Endothelial cell (in vitro differentiated cells): ENCODE measurements around the gene ADGRG1. TPM values are rescaled to one million over a fixed set of nuclear protein-coding genes. Genes with fewer than 3 reads are reported as not detected.

Source experiments
- DNase-seq: peaks from one replicate; pipeline ENCODE4 v3.0.0; 2021; ENCODE audit warnings: low spot score
- H3K27ac Mint-ChIP-seq: one replicate; pipeline ENCODE4 v1.8.0; 2021; ENCODE audit warnings: mixed read lengths, inconsistent platforms; ENCODE audit not compliant: unreplicated experiment
- H3K27me3 Mint-ChIP-seq: one replicate; pipeline ENCODE4 v1.8.0; 2021; ENCODE audit warnings: mild to moderate bottlenecking, moderate library complexity, mixed read lengths, inconsistent platforms; ENCODE audit not compliant: unreplicated experiment
- H3K36me3 Mint-ChIP-seq: one replicate; pipeline ENCODE4 v1.8.0; 2021; ENCODE audit warnings: mild to moderate bottlenecking, low read depth, mixed read lengths, inconsistent platforms; ENCODE audit not compliant: unreplicated experiment
- H3K4me1 Mint-ChIP-seq: one replicate; pipeline ENCODE4 v1.8.0; 2021; ENCODE audit warnings: mild to moderate bottlenecking, mixed read lengths, inconsistent platforms; ENCODE audit not compliant: unreplicated experiment
- H3K4me3 Mint-ChIP-seq: one replicate; pipeline ENCODE4 v1.8.0; 2021; ENCODE audit warnings: mild to moderate bottlenecking, mixed read lengths, inconsistent platforms; ENCODE audit not compliant: unreplicated experiment
- H3K9me3 Mint-ChIP-seq: one replicate; pipeline ENCODE4 v1.8.0; 2021; ENCODE audit warnings: mixed read lengths, inconsistent platforms; ENCODE audit not compliant: unreplicated experiment
- CTCF ChIP-seq: fragments of 200-600 bp; sonication (generic); IDR thresholded peaks from one replicate; pipeline ENCODE4 v1.5.0; 2021; ENCODE audit warnings: antibody characterized with exemption; ENCODE audit not compliant: unreplicated experiment
- total RNA-seq: library from RNA; stranded (reverse); fragmentation: NEBNext Ultra II Directional; extraction: Animal tissue kit (Norgen Biotek cat#: 25700); gene quantifications from one replicate; pipeline ENCODE4 v1.2.1, GENCODE V29; 2021; ENCODE audit not compliant: unreplicated experiment

ADGRG1 gene
- total RNA-seq, 1 donor from 2014 or later, result 2.7 TPM

DNA sequence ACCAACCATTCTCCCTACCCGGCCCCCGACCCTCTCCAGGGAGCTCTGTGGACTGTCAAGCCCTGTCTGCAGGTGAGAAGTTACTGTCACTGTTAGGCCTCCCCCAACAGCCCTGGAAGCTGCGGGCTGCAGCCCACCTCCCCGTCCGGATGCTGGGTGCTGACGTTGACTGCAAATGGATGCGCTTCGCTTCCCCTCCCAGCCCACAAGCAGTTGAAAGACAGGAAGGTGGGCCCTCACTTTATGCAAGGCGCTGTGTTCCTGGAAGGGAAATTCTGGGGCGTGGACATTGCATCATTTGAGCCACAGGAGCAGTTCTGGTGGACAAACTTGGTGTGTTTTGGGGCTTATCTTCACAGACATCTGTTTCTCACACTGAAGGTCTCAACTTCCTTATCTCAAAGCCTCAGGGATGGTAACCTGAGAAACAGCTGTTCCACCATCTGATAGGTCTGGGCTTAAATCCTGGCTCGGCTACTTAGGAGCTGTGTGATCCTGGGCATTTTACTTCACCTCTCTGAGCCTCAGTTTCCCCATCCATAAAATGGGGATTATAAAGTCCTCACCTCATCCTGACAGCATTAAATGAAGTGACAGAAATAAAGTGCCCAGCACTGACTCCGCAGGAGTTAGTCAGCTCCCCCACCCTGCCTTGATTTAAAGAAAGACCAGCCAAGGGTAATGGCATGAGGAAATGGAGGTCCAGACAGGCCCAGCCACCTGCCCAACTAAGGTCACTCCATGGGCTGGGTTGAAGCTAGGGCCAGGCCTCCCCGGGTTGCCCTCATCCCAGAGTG, 61.5 kb downstream of the ADGRG1 start:
- DNase-seq, result peak; percentile 70
- TF ChIP-seq CTCF, result no peak
- H3K9me3 Mint-ChIP-seq, result no peaks in the 10 kb centered on the region
- H3K4me3 Mint-ChIP-seq, result peak overlapping the region; percentile 44
- peaks cover 10% of the 10 kb centered on the region for H3K27me3 Mint-ChIP-seq
- H3K36me3 Mint-ChIP-seq, result no peaks in the 10 kb centered on the region
- H3K4me1 Mint-ChIP-seq, result peaks cover 36% of the 10 kb centered on the region
- peak overlapping the region; percentile 83 for H3K27ac Mint-ChIP-seq

- Mint-ChIP-seq H3K4me3 (no peak overlapping the region), H3K27ac (no peak overlapping the region), H3K27me3 (peaks cover 10% of the 10 kb centered on the region), H3K4me1 (peaks cover 36% of the 10 kb centered on the region), H3K9me3 (no peaks in the 10 kb centered on the region), H3K36me3 (no peaks in the 10 kb centered on the region)
- no peak for DNase-seq
- TF ChIP-seq CTCF, result no peak
Measured at GRCh38 chr16:57690782-57691471, 62.5 kb downstream of the ADGRG1 start.

GRCh38 chr16:57692636-57693035, 64.2 kb downstream of the ADGRG1 start:
- no peak overlapping the region for H3K27ac Mint-ChIP-seq
- no peak overlapping the region for H3K4me3 Mint-ChIP-seq
- peaks cover 7% of the 10 kb centered on the region for H3K27me3 Mint-ChIP-seq
- no peak for TF ChIP-seq CTCF
- H3K36me3 Mint-ChIP-seq, result no peaks in the 10 kb centered on the region
- H3K9me3 Mint-ChIP-seq, result no peaks in the 10 kb centered on the region
- peaks cover 31% of the 10 kb centered on the region for H3K4me1 Mint-ChIP-seq
- no peak for DNase-seq

DNA sequence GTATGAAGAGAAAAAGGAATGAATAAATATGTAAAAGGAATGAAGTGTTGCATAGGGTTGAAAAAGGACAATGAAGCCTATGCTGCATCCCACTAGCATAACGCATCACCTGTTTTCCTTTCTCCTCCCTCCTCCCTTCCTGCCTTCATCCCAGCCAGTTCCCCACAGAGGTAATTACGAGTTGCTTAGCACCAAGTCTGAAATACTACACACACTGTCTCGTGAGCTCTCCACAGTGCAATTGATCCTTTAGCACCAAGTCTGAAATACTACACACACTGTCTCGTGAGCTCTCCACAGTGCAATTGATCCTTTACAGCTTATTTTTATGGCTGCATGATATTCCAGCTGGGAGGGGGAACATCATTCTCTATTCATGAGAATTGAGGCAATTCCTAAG, 65.1 kb downstream of the ADGRG1 start:
- H3K4me3 Mint-ChIP-seq, result no peak overlapping the region
- TF ChIP-seq CTCF, result no peak
- no peaks in the 10 kb centered on the region for H3K9me3 Mint-ChIP-seq
- no peak for DNase-seq
- peaks cover 8% of the 10 kb centered on the region for H3K27me3 Mint-ChIP-seq
- H3K27ac Mint-ChIP-seq, result no peak overlapping the region
- H3K4me1 Mint-ChIP-seq, result peaks cover 23% of the 10 kb centered on the region
- no peaks in the 10 kb centered on the region for H3K36me3 Mint-ChIP-seq

GRCh38 chr16:57694231-57694724, 65.8 kb downstream of the ADGRG1 start:
- peaks cover 8% of the 10 kb centered on the region for H3K27me3 Mint-ChIP-seq
- no peaks in the 10 kb centered on the region for H3K36me3 Mint-ChIP-seq
- H3K27ac Mint-ChIP-seq, result peak overlapping the region; percentile 99
- H3K4me3 Mint-ChIP-seq, result no peak overlapping the region
- no peaks in the 10 kb centered on the region for H3K9me3 Mint-ChIP-seq
- no peak for DNase-seq
- no peak for TF ChIP-seq CTCF
- peaks cover 16% of the 10 kb centered on the region for H3K4me1 Mint-ChIP-seq
